Measurements from ENCODE around the gene INTU.

GRCh38 chr4:127772769-127773671 is 140.3 kb downstream of the INTU start:
- TF ChIP-seq POLR2A (IDR thresholded peaks at IDR 0.05) (no peak), CTCF (IDR thresholded peaks at IDR 0.05) (no peak), EP300 (IDR thresholded peaks at IDR 0.05; ENCODE audit: low read depth) (no peak)
